Stimulated activated naive CD4-positive, alpha-beta T cell treated with Interleukin-2 at 50 U/mL for 16 hours (primary cell): ENCODE results near the gene MYT1.
"Not testable (repeated sequence)": the region's sequence is repeated elsewhere in the genome, so short reads cannot be mapped to it uniquely, and the experiment has no call there.

ENCODE experiments used
- DNase-seq: peaks from one replicate; lab custom pipeline; 2025; lab: John Stamatoyannopoulos, UW

The MYT1 gene

GRCh38 chr20:64164123-64164836 lies at the start of gene MYT1:
TSS of gene MYT1 (plus strand) at chr20:64164452. CDS start at chr20:64198862, 34,410 bp downstream.
- DNase-seq: no peak

- DNase-seq: no peak
These were observed 48.9 kb upstream of the MYT1 start for GRCh38 chr20:64115171-64115911.

- no peak for DNase-seq
These were observed 48.2 kb upstream of the MYT1 start for GRCh38 chr20:64116016-64116415.

GRCh38 chr20:64116541-64117431 lies 47.5 kb upstream of the MYT1 start:
- DNase-seq: no peak

GRCh38 chr20:64117432-64117777 lies 46.8 kb upstream of the MYT1 start:
- not testable (repeated sequence) for DNase-seq

GRCh38 chr20:64119301-64119680 lies 45.0 kb upstream of the MYT1 start:
- no peak for DNase-seq

GRCh38 chr20:64119681-64120341 lies 44.4 kb upstream of the MYT1 start:
- no peak for DNase-seq

- DNase-seq: no peak
These were observed 42.7 kb upstream of the MYT1 start for GRCh38 chr20:64121586-64121985.

- DNase-seq: not testable (repeated sequence)
These were observed 41.3 kb upstream of the MYT1 start for GRCh38 chr20:64122927-64123326.

- DNase-seq: not testable (repeated sequence)
These were observed 40.7 kb upstream of the MYT1 start for GRCh38 chr20:64123517-64123916.

- no peak for DNase-seq
These were observed 35.0 kb upstream of the MYT1 start for GRCh38 chr20:64129146-64129782.

GRCh38 chr20:64130271-64130670 lies 34.0 kb upstream of the MYT1 start:
- DNase-seq: no peak

- no peak for DNase-seq
These were observed 33.4 kb upstream of the MYT1 start for GRCh38 chr20:64130876-64131275.

- no peak for DNase-seq
These were observed 32.8 kb upstream of the MYT1 start for GRCh38 chr20:64131406-64131805.

GRCh38 chr20:64133951-64134407 lies 30.3 kb upstream of the MYT1 start:
- no peak for DNase-seq

- DNase-seq: not testable (repeated sequence)
These were observed 29.5 kb upstream of the MYT1 start for GRCh38 chr20:64134744-64135143.

GRCh38 chr20:64136004-64136710 lies 28.1 kb upstream of the MYT1 start:
- no peak for DNase-seq

- DNase-seq: no peak
These were observed 26.6 kb upstream of the MYT1 start for GRCh38 chr20:64137598-64138031.

GRCh38 chr20:64138276-64138815 lies 25.9 kb upstream of the MYT1 start:
- no peak for DNase-seq
